ENCODE measurements around the gene TDRD6. TPM values are rescaled to one million over a fixed set of nuclear protein-coding genes. Genes with fewer than 3 reads are reported as not detected.

TDRD6 gene
- polyA plus RNA-seq, 1 experiment = not detected

- ChIA-PET POLR2A (no interaction called here), CTCF (interaction anchor here (0.6 kb wide), 1 partner anchor 1432 kb away, joined by 3 read pairs; no protein-coding TSS in a partner anchor)
- Histone ChIP-seq H3K36me3 (ENCODE audit: control insufficient read depth, insufficient read depth, low read length) (no peaks in the 10 kb centered on the region), H3K4me3 (ENCODE audit: low read depth, low read length) (no peak overlapping the region), H3K27me3 (ENCODE audit: control insufficient read depth, insufficient read depth, low read length) (no peaks in the 10 kb centered on the region; the same call in 1 of the 2 replicates)
- DNase-seq (ENCODE audit: low read depth) = no peak
- no peak for TF ChIP-seq CTCF (IDR thresholded peaks at IDR 0.05; ENCODE audit: insufficient read depth, low read depth, low read length)
Observed at GRCh38 chr6:46748940-46749503, 61.3 kb downstream of the TDRD6 start.

- POLR2A ChIA-PET = interaction anchor here (0.6 kb wide), 1 partner anchor 329 kb away, joined by 3 read pairs; no protein-coding TSS in a partner anchor
- H3K4me3 ChIP-seq (ENCODE audit: low read depth, low read length) = no peak overlapping the region
- CTCF ChIA-PET = no interaction called here
Observed at GRCh38 chr6:46749731-46750130, 62.0 kb downstream of the TDRD6 start.

GRCh38 chr6:46751658-46752057 lies 64.0 kb downstream of the TDRD6 start:
- Histone ChIP-seq H3K4me3 (ENCODE audit: low read depth, low read length) (no peak overlapping the region), H3K27me3 (ENCODE audit: control insufficient read depth, insufficient read depth, low read length) (no peaks in the 10 kb centered on the region; the same call in 1 of the 2 replicates), H3K36me3 (ENCODE audit: control insufficient read depth, insufficient read depth, low read length) (no peaks in the 10 kb centered on the region)
- ChIA-PET CTCF (no interaction called here), POLR2A (no interaction called here)
- DNase-seq (ENCODE audit: low read depth) = no peak
- TF ChIP-seq CTCF (IDR thresholded peaks at IDR 0.05; ENCODE audit: insufficient read depth, low read depth, low read length) = no peak

More at GRCh38 chr6:46749731-46750130, 62.0 kb downstream of the TDRD6 start:
- Histone ChIP-seq H3K27me3 (ENCODE audit: control insufficient read depth, insufficient read depth, low read length) (no peaks in the 10 kb centered on the region; the same call in 1 of the 2 replicates), H3K36me3 (ENCODE audit: control insufficient read depth, insufficient read depth, low read length) (no peaks in the 10 kb centered on the region)
- no peak for TF ChIP-seq CTCF (IDR thresholded peaks at IDR 0.05; ENCODE audit: insufficient read depth, low read depth, low read length)
- no peak for DNase-seq (ENCODE audit: low read depth)

Other genes with a start within 250 kb of the TDRD6 start
- 5.9 and 7.4 TPM in 2 replicates for gene RCAN2, start 196.4 kb upstream of the TDRD6 start, polyA plus RNA-seq (2011; rRNA removed)
- 0.05 TPM in 1 of 2 replicates, not detected in the other for gene CYP39A1, start 35.1 kb upstream of the TDRD6 start, polyA plus RNA-seq (2011; rRNA removed)
- gene SLC25A27, start 34.9 kb upstream of the TDRD6 start, polyA plus RNA-seq (2011; rRNA removed) = 1.6 and 3.9 TPM in 2 replicates
- not detected in 2 replicates for gene PLA2G7, start 47.5 kb downstream of the TDRD6 start, polyA plus RNA-seq (2011; rRNA removed)
- not detected in 2 replicates for gene ANKRD66, start 59.0 kb downstream of the TDRD6 start, polyA plus RNA-seq (2011; rRNA removed)
- gene MEP1A, start 105.5 kb downstream of the TDRD6 start, polyA plus RNA-seq (2011; rRNA removed) = not detected in 2 replicates
- not detected in 2 replicates for gene ADGRF5, start 234.1 kb downstream of the TDRD6 start, polyA plus RNA-seq (2011; rRNA removed)